Skeletal muscle cell (primary cell): ENCODE data around the gene HOXD10.
A peak's percentile ranks its signal among the peaks of the same experiment; 100 is the strongest.

Source experiments
- DNase-seq: peaks from one replicate; pipeline ENCODE4 v3.0.0-alpha.2; 2010; ENCODE audit warnings: low read depth
- H3K4me3 ChIP-seq: 2 replicates; pipeline ENCODE4 v1.5.1; 2011; ENCODE audit warnings: low read depth, mild to moderate bottlenecking, control low read depth, low read length, moderate library complexity

HOXD10 gene

GRCh38 chr2:176081837-176082524 lies 34.6 kb upstream of the HOXD10 start:
- no peak for DNase-seq
- no peak overlapping the region for H3K4me3 ChIP-seq

GRCh38 chr2:176082525-176082823 lies 34.1 kb upstream of the HOXD10 start:
- no peak overlapping the region for H3K4me3 ChIP-seq
- DNase-seq: no peak

- H3K4me3 ChIP-seq: no peak overlapping the region
- DNase-seq: no peak
Observed at GRCh38 chr2:176082824-176083751, 33.5 kb upstream of the HOXD10 start.

GRCh38 chr2:176083796-176084261 lies 32.7 kb upstream of the HOXD10 start, which contains the start of gene EVX2:
Gene EVX2 (minus strand): TSS chr2:176083962. CDS start chr2:176083776, 186 bp downstream.
- H3K4me3 ChIP-seq: no peak within 1 kb of the TSS

GRCh38 chr2:176084611-176085119 lies 31.9 kb upstream of the HOXD10 start:
- no peak for DNase-seq
- no peak overlapping the region for H3K4me3 ChIP-seq

More at GRCh38 chr2:176083796-176084261, 32.7 kb upstream of the HOXD10 start, which contains the start of gene EVX2:
- no peak for DNase-seq

- H3K4me3 ChIP-seq: no peak overlapping the region
- no peak for DNase-seq
Observed at GRCh38 chr2:176085120-176085788, 31.3 kb upstream of the HOXD10 start.

- no peak for DNase-seq
- H3K4me3 ChIP-seq: no peak overlapping the region
Observed at GRCh38 chr2:176085861-176086771, 30.5 kb upstream of the HOXD10 start.

- no peak for DNase-seq
- H3K4me3 ChIP-seq: peak overlapping the region; percentile 37
Observed at GRCh38 chr2:176087330-176088047, 29.1 kb upstream of the HOXD10 start.

- no peak for DNase-seq
Observed at GRCh38 chr2:176088048-176088936, 28.3 kb upstream of the HOXD10 start.

GRCh38 chr2:176088937-176089842 lies 27.4 kb upstream of the HOXD10 start:
- DNase-seq: no peak
- no peak overlapping the region for H3K4me3 ChIP-seq

More at GRCh38 chr2:176088048-176088936, 28.3 kb upstream of the HOXD10 start:
- peak overlapping the region; percentile 37 for H3K4me3 ChIP-seq

- H3K4me3 ChIP-seq: no peak overlapping the region
- DNase-seq: no peak
Observed at GRCh38 chr2:176089843-176090395, 26.7 kb upstream of the HOXD10 start.

GRCh38 chr2:176090862-176091261 lies 25.7 kb upstream of the HOXD10 start:
- no peak overlapping the region for H3K4me3 ChIP-seq
- DNase-seq: no peak

- no peak overlapping the region for H3K4me3 ChIP-seq
- no peak for DNase-seq
Observed at GRCh38 chr2:176091329-176092258, 25.0 kb upstream of the HOXD10 start.

GRCh38 chr2:176092270-176093144 lies 24.1 kb upstream of the HOXD10 start, which contains the start of gene HOXD13:
Gene HOXD13 (plus strand): TSS chr2:176092721. CDS start chr2:176092891, 170 bp downstream.
- no peak for DNase-seq
- H3K4me3 ChIP-seq: peak within 1 kb of the TSS; percentile 8
